WI38 (cell line): ENCODE data around the gene OCEL1.
"Not testable (repeated sequence)": the region's sequence is repeated elsewhere in the genome, so short reads cannot be mapped to it uniquely, and the experiment has no call there.

Source experiments
- H3K4me3 ChIP-seq: 2 replicates; pipeline ENCODE4 v1.5.1; 2011; ENCODE audit warnings: low read depth, mild to moderate bottlenecking, control low read depth, low read length
- CTCF ChIP-seq: IDR thresholded peaks from 2 replicates; pipeline ENCODE4 v1.5.1; 2012; ENCODE audit warnings: low read depth, mild to moderate bottlenecking, control low read depth, low read length

The OCEL1 gene

GRCh38 chr19:17268754-17269153 lies 42.7 kb downstream of the OCEL1 start:
- H3K4me3 ChIP-seq, result no peak overlapping the region

GRCh38 chr19:17274892-17275291 lies 48.9 kb downstream of the OCEL1 start:
- H3K4me3 ChIP-seq, result not testable (repeated sequence)

More at GRCh38 chr19:17268754-17269153, 42.7 kb downstream of the OCEL1 start:
- no peak for TF ChIP-seq CTCF

GRCh38 chr19:17275441-17276175 lies 49.6 kb downstream of the OCEL1 start:
- no peak overlapping the region for H3K4me3 ChIP-seq
- TF ChIP-seq CTCF, result no peak
